AG09319 (cell line): ENCODE results near the gene E2F1.

ENCODE experiments used
- DNase-seq: peaks from one replicate; pipeline ENCODE4 v3.0.0-alpha.2; 2010; ENCODE audit warnings: low read depth; ENCODE audit errors: extremely low read depth
- CTCF ChIP-seq: IDR thresholded peaks from 2 replicates; pipeline ENCODE4 v1.5.1; 2011; ENCODE audit warnings: low read depth, mild to moderate bottlenecking, inconsistent platforms, low read length, moderate library complexity

E2F1 gene

GRCh38 chr20:33630507-33630906, 55.7 kb downstream of the E2F1 start:
- DNase-seq, result no peak

GRCh38 chr20:33629979-33630378, 56.2 kb downstream of the E2F1 start:
- no peak for TF ChIP-seq CTCF

More at GRCh38 chr20:33630507-33630906, 55.7 kb downstream of the E2F1 start:
- no peak for TF ChIP-seq CTCF

GRCh38 chr20:33629533-33629932, 56.7 kb downstream of the E2F1 start:
- DNase-seq, result no peak
- TF ChIP-seq CTCF, result no peak

More at GRCh38 chr20:33629979-33630378, 56.2 kb downstream of the E2F1 start:
- no peak for DNase-seq

GRCh38 chr20:33627577-33628216, 58.5 kb downstream of the E2F1 start:
- no peak for TF ChIP-seq CTCF

GRCh38 chr20:33626190-33626589, 60.0 kb downstream of the E2F1 start:
- no peak for TF ChIP-seq CTCF

More at GRCh38 chr20:33627577-33628216, 58.5 kb downstream of the E2F1 start:
- DNase-seq, result no peak

More at GRCh38 chr20:33626190-33626589, 60.0 kb downstream of the E2F1 start:
- DNase-seq, result no peak
